Lower lobe of right lung (tissue), 2 donors: ENCODE results near the gene ERAS. TPM values are rescaled to one million over a fixed set of nuclear protein-coding genes. Genes with fewer than 3 reads are reported as not detected.
A peak's percentile ranks its signal among the peaks of the same experiment; 100 is the strongest.
"Not testable (repeated sequence)": the region's sequence is repeated elsewhere in the genome, so short reads cannot be mapped to it uniquely, and the experiment has no call there.

Experiments
- ATAC-seq, 2 donors: fragments of 200-7000 bp; cut with Tn5 transposase; one replicate each; pipeline ENCODE4 v1.9.1; 2020 to 2022; ENCODE audit warnings: mild to moderate bottlenecking in 2 of 2, moderate library complexity in 2 of 2
- DNase-seq: peaks from one replicate; pipeline ENCODE4 v3.0.0-alpha.2; 2020
- H3K27ac ChIP-seq: fragments of 200-600 bp; one replicate; pipeline ENCODE4 v1.8.0; 2022
- H3K27me3 ChIP-seq: fragments of 200-600 bp; one replicate; pipeline ENCODE4 v1.8.0; 2022; ENCODE audit warnings: low read depth
- H3K36me3 ChIP-seq: fragments of 200-600 bp; one replicate; pipeline ENCODE4 v1.8.0; 2022; ENCODE audit warnings: mild to moderate bottlenecking
- H3K4me1 ChIP-seq: fragments of 200-600 bp; one replicate; pipeline ENCODE4 v1.8.0; 2022
- H3K4me3 ChIP-seq: fragments of 200-600 bp; one replicate; pipeline ENCODE4 v1.8.0; 2022; ENCODE audit warnings: mild to moderate bottlenecking
- H3K9me3 ChIP-seq: fragments of 200-600 bp; one replicate; pipeline ENCODE4 v1.8.0; 2022
- CTCF ChIP-seq: fragments of 200-600 bp; IDR thresholded peaks from one replicate; pipeline ENCODE4 v1.8.0; 2022; ENCODE audit warnings: antibody characterized with exemption, mild to moderate bottlenecking
- intact Hi-C: fragments of 100-400 bp; cut with DNase I; formaldehyde crosslinking; loops from one replicate; pipeline ENCODE4 v1.11.0; 2022
- total RNA-seq: library from RNA; stranded (reverse); fragmentation: NEBNext Ultra II Directional; extraction: Animal tissue kit (Norgen Biotek cat#: 25700); gene quantifications from one replicate; pipeline ENCODE4 v1.2.1, GENCODE V29; 2021
- donor health status: DM: no; HTN: yes; CAD: no; lungs with severe emphysema.

ERAS gene
- total RNA-seq, 1 donor from 2014 or later = not detected

DNA sequence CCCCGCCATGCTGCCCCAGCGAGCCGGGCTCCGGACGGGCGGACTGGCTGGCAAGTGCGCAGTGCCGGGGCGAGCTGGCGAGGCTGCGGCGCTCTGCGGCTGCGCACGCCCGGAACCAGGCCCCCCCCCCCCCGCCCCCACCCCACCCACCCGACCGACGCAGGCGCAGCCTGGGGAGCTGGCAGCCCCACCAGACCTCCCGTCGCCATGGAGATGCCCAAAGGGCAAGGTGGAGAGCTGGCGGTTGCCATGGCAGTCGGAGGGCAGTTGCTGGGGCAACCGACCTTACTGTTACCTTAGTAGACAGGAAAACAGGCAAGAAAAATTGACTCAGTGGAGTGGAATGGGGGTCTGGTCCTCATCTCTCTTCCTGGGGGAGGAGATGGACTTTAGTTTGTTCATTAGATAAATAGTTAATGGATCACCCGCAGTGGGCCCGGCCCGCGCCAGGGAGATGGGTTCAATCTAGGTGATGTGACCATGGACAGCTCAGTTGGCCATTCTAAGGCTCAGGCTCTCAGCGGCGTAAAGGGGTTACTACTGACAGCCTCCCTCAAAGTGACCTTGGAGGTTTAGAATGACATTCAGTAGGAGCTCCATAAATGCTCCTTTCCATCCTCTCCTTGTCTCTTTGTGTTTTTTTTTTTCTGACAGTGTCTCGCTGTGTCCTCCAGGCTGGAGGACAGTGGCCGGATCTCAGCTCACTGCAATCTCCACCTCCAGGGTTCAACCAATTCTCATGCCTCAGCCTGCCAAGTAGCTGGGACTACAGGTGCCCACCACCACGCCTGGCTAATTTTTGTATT is 9.4 kb downstream of the ERAS start, which contains the start of gene PCSK1N:
Gene PCSK1N (minus strand): TSS at position 87 of the 806 bp plus-strand sequence. CDS start 78 bp downstream, at position 9.
- DNase-seq = no peak
- peak within 1 kb of the TSS; percentile 25 for H3K4me3 ChIP-seq
- ATAC-seq = peak in 1 of 2 donors; percentile 37
- H3K4me1 ChIP-seq = no peaks in the 10 kb centered on the region
- H3K27me3 ChIP-seq = peaks cover 16% of the 10 kb centered on the region
- intact Hi-C loops = no loop called here
- no peaks in the 10 kb centered on the region for H3K36me3 ChIP-seq
- no peak within 1 kb of the TSS for H3K27ac ChIP-seq
- no peak for TF ChIP-seq CTCF
- H3K9me3 ChIP-seq = no peaks in the 10 kb centered on the region

- ATAC-seq (no peak), DNase-seq (no peak)
- no peaks in the 10 kb centered on the region for H3K4me1 ChIP-seq
- intact Hi-C loops = no loop called here
- H3K27me3 ChIP-seq = no peaks in the 10 kb centered on the region
- no peak overlapping the region for H3K27ac ChIP-seq
- no peaks in the 10 kb centered on the region for H3K36me3 ChIP-seq
- H3K9me3 ChIP-seq = no peaks in the 10 kb centered on the region
- TF ChIP-seq CTCF = no peak
- no peak overlapping the region for H3K4me3 ChIP-seq
Measured at GRCh38 chrX:48839686-48840085, 13.4 kb downstream of the ERAS start.

- ATAC-seq = no peak
- H3K4me3 ChIP-seq = no peak overlapping the region
- H3K27me3 ChIP-seq = no peaks in the 10 kb centered on the region
- no peaks in the 10 kb centered on the region for H3K4me1 ChIP-seq
- no peaks in the 10 kb centered on the region for H3K9me3 ChIP-seq
- no peaks in the 10 kb centered on the region for H3K36me3 ChIP-seq
- TF ChIP-seq CTCF = no peak
- intact Hi-C loops = no loop called here
- H3K27ac ChIP-seq = no peak overlapping the region
- DNase-seq = no peak
Measured at GRCh38 chrX:48848847-48849246, 22.5 kb downstream of the ERAS start.

GRCh38 chrX:48852857-48853256 is 26.5 kb downstream of the ERAS start:
- Histone ChIP-seq H3K4me3 (no peak overlapping the region), H3K27me3 (no peaks in the 10 kb centered on the region)

DNA sequence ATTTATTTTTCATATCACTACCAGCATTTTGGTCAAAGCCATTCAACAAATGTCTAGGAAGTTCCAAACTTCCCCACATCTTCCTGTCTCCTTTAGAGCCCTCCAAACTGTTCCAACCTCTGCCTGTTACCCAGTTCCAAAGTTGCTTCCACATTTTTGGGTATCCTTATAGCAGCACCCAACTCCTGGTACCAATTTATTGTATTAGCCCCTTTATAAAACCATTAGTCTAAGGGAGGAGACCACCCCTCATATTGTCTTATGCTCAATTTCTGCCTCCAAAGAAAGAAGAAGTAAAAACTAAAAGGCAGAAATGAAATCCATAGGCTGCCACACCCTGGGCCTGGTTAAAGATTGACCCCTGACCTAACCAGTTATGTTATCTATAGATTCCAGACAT is 27.2 kb downstream of the ERAS start:
- DNase-seq, H3K36me3 ChIP-seq, H3K4me3 ChIP-seq, H3K27ac ChIP-seq, intact Hi-C loops, H3K9me3 ChIP-seq, H3K4me1 ChIP-seq, H3K27me3 ChIP-seq, ATAC-seq: not testable (repeated sequence)

More at GRCh38 chrX:48852857-48853256, 26.5 kb downstream of the ERAS start:
- no peaks in the 10 kb centered on the region for H3K9me3 ChIP-seq
- no peaks in the 10 kb centered on the region for H3K4me1 ChIP-seq
- H3K36me3 ChIP-seq = no peaks in the 10 kb centered on the region
- DNase-seq (no peak), ATAC-seq (no peak)
- no peak overlapping the region for H3K27ac ChIP-seq
- no peak for TF ChIP-seq CTCF
- intact Hi-C loops = no loop called here

DNA sequence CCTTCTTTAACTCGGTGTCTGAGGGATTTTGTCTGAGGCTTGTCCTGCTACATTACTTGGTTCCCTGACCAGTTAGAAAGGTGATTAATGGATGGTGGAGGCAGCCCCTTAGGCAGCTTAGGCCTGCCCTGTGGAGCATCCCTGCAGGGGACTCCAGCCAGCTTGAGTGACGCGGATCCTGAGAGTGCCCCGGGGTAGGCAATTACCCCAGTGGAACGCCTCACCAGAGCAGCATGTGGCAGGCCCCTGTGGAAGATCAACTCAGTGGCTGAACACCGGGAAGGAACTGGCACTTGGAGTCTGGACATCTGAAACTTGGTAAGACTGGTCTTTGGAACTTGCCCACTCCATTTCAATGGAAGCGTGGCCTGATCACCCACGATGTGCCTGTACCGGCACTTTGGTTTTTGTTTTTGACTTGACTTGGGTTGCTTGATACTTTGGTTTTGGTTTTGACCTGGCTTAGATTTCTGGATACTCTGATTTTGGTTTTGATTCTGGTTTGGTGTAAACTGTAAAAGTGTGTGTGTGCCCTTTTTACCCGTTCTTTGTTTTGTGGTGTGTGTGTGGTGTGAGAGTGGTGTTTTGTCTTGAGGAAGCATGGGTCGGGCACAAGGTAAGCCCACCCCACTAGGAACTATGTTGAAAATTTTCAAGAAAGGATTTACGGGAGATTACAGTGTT is 27.9 kb downstream of the ERAS start:
- H3K27ac ChIP-seq, intact Hi-C loops, H3K4me3 ChIP-seq, H3K4me1 ChIP-seq, H3K36me3 ChIP-seq, H3K9me3 ChIP-seq, DNase-seq, ATAC-seq, H3K27me3 ChIP-seq: not testable (repeated sequence)
